IMR-90 (cell line): ENCODE data around the gene KRTAP21-3. TPM values are rescaled to one million over a fixed set of nuclear protein-coding genes. Genes with fewer than 3 reads are reported as not detected.

ENCODE experiments used
- ATAC-seq: fragments of 200-7000 bp; cut with Tn5 transposase; 2 replicates; pipeline ENCODE4 v1.9.1; 2020; ENCODE audit warnings: low read depth, mild to moderate bottlenecking, moderate library complexity
- BruUV-seq: library from RNA; stranded (reverse); fragments of 400-500 nt; replicated peaks from 2 replicates; lab custom pipeline; 2021; lab: Mats Ljungman, UMichigan
- CTCF ChIA-PET: fragments of 300-600 bp; formaldehyde crosslinking; extraction: SDS; loops from one replicate; lab custom pipeline; 2021; ENCODE audit warnings: antibody characterized with exemption; lab: Yijun Ruan, JAX
- POLR2A ChIA-PET: fragments of 300-600 bp; sonication (Branson Sonifier 250); formaldehyde crosslinking; loops from one replicate; lab custom pipeline; 2022; ENCODE audit warnings: antibody characterized with exemption; ENCODE audit not compliant: unreplicated experiment; lab: Charles Lee
- DNase-seq: peaks from one replicate; pipeline ENCODE4 v3.0.0; 2013
- H2AFZ ChIP-seq: replicated peaks from 2 replicates; pipeline ENCODE3; 2013; ENCODE audit warnings: low read length, mild to moderate bottlenecking; ENCODE audit not compliant: poor library complexity
- H2AK5ac ChIP-seq: 2 replicates; pipeline ENCODE4 v1.6.1; 2013; ENCODE audit warnings: low read depth, low read length, inconsistent platforms
- H2AK9ac ChIP-seq: replicated peaks from 2 replicates; pipeline ENCODE3; 2013; ENCODE audit warnings: mild to moderate bottlenecking, low read depth, low read length, moderate library complexity; ENCODE audit not compliant: poor library complexity
- H2BK120ac ChIP-seq: 2 replicates; pipeline ENCODE4 v1.6.1; 2013; ENCODE audit warnings: low read depth, low read length, inconsistent platforms
- H2BK15ac ChIP-seq: 3 replicates; pipeline ENCODE4 v1.6.1; 2013; ENCODE audit warnings: low read depth, low read length, inconsistent platforms
- H2BK20ac ChIP-seq: 2 replicates; pipeline ENCODE4 v1.6.1; 2013; ENCODE audit warnings: low read depth, mild to moderate bottlenecking, inconsistent platforms, low read length, moderate library complexity
- H2BK5ac ChIP-seq: 2 replicates; pipeline ENCODE4 v1.6.1; 2013; ENCODE audit warnings: mild to moderate bottlenecking, low read depth, low read length, inconsistent platforms; ENCODE audit not compliant: poor library complexity, severe bottlenecking
- H3K14ac ChIP-seq: replicated peaks from 2 replicates; pipeline ENCODE4 v1.6.1; 2013; ENCODE audit warnings: low read depth, low read length, inconsistent platforms
- H3K18ac ChIP-seq: 2 replicates; pipeline ENCODE4 v1.6.1; 2013; ENCODE audit warnings: low read depth, low read length, control low read depth
- H3K23ac ChIP-seq: 2 replicates; pipeline ENCODE4 v1.6.1; 2013; ENCODE audit warnings: low read depth, low read length, inconsistent platforms
- H3K27ac ChIP-seq: 2 replicates; pipeline ENCODE4 v1.5.1; 2013; ENCODE audit warnings: mild to moderate bottlenecking, control low read depth, low read length; ENCODE audit not compliant: insufficient read depth
- H3K27me3 ChIP-seq: 2 replicates; pipeline ENCODE4 v1.6.1; 2013; ENCODE audit warnings: low read length; ENCODE audit not compliant: control insufficient read depth, insufficient read depth
- H3K36me3 ChIP-seq: 2 replicates; pipeline ENCODE4 v1.6.1; 2013; ENCODE audit warnings: low read length, mixed read lengths; ENCODE audit not compliant: control insufficient read depth, insufficient read depth
- H3K4ac ChIP-seq: 2 replicates; pipeline ENCODE4 v1.6.1; 2013; ENCODE audit warnings: low read depth, low read length, inconsistent platforms
- H3K4me1 ChIP-seq: 2 replicates; pipeline ENCODE4 v1.6.1; 2013; ENCODE audit warnings: low read length, mixed read lengths; ENCODE audit not compliant: control insufficient read depth, insufficient read depth
- H3K4me2 ChIP-seq: 2 replicates; pipeline ENCODE4 v1.6.1; 2013; ENCODE audit warnings: low read depth, mild to moderate bottlenecking, control low read depth, low read length, moderate library complexity
- H3K4me3 ChIP-seq: 2 replicates; pipeline ENCODE4 v1.5.1; 2013; ENCODE audit warnings: low read depth, mild to moderate bottlenecking, control low read depth, low read length, moderate library complexity; ENCODE audit not compliant: insufficient read depth
- H3K56ac ChIP-seq: 2 replicates; pipeline ENCODE4 v1.6.1; 2013; ENCODE audit warnings: low read length, inconsistent platforms; ENCODE audit not compliant: insufficient read depth; ENCODE audit errors: extremely low read depth
- H3K79me1 ChIP-seq, 2 experiments: 2 replicates each; pipeline ENCODE4 v1.6.1; 2013; ENCODE audit warnings: low read length in 2 of 2, inconsistent platforms in 1 of 2, low read depth in 1 of 2
- H3K9ac ChIP-seq: 2 replicates; pipeline ENCODE4 v1.6.1; 2013; ENCODE audit warnings: low read depth, low read length, control low read depth
- H3K9me1 ChIP-seq: 2 replicates; pipeline ENCODE4 v1.6.1; 2013; ENCODE audit warnings: low read length, inconsistent platforms; ENCODE audit not compliant: insufficient read depth
- H3K9me3 ChIP-seq: 2 replicates; pipeline ENCODE4 v1.6.1; 2013; ENCODE audit warnings: low read length; ENCODE audit not compliant: control insufficient read depth, insufficient read depth
- H4K20me1 ChIP-seq: 2 replicates; pipeline ENCODE4 v1.6.1; 2013; ENCODE audit warnings: low read length, inconsistent platforms; ENCODE audit not compliant: insufficient read depth
- H4K5ac ChIP-seq: 2 replicates; pipeline ENCODE4 v1.6.1; 2013; ENCODE audit warnings: mild to moderate bottlenecking, low read depth, low read length, control low read depth
- H4K8ac ChIP-seq, 2 experiments: 2 replicates each; pipeline ENCODE4 v1.6.1; 2013; ENCODE audit warnings: low read depth in 2 of 2, low read length in 2 of 2, control low read depth in 1 of 2, inconsistent platforms in 1 of 2
- H4K91ac ChIP-seq: 2 replicates; pipeline ENCODE4 v1.6.1; 2013; ENCODE audit warnings: low read depth, low read length, inconsistent platforms; ENCODE audit not compliant: insufficient read depth
- BHLHE40 ChIP-seq: fragments of 150-350 bp; IDR thresholded peaks from 2 replicates; pipeline ENCODE4 v1.6.1; 2016; ENCODE audit warnings: mild to moderate bottlenecking, low read depth, low read length
- CEBPB ChIP-seq: IDR thresholded peaks from 2 replicates; pipeline ENCODE4 v1.6.1; 2012; ENCODE audit warnings: low read depth, low read length, improper control_type of control experiment
- CHD1 ChIP-seq: IDR thresholded peaks from 2 replicates; pipeline ENCODE4 v1.6.1; 2012; ENCODE audit warnings: low read depth, low read length, improper control_type of control experiment
- ELK1 ChIP-seq: fragments of 150-350 bp; IDR thresholded peaks from 2 replicates; pipeline ENCODE4 v1.6.1; 2016; ENCODE audit warnings: low read depth, mild to moderate bottlenecking, low read length, moderate library complexity, borderline replicate concordance
- FOS ChIP-seq: fragments of 150-350 bp; IDR thresholded peaks from 2 replicates; pipeline ENCODE4 v1.6.1; 2016; ENCODE audit warnings: low read depth, low read length
- MAFK ChIP-seq: IDR thresholded peaks from 2 replicates; pipeline ENCODE4 v1.6.1; 2012; ENCODE audit warnings: low read depth, low read length, improper control_type of control experiment
- MAZ ChIP-seq: IDR thresholded peaks from 2 replicates; pipeline ENCODE4 v1.6.1; 2012; ENCODE audit warnings: low read depth, mild to moderate bottlenecking, low read length, improper control_type of control experiment, moderate library complexity, borderline replicate concordance
- MXI1 ChIP-seq: IDR thresholded peaks from 2 replicates; pipeline ENCODE4 v1.6.1; 2012; ENCODE audit warnings: low read depth, mild to moderate bottlenecking, low read length, moderate library complexity, borderline replicate concordance
- NFE2L2 ChIP-seq: fragments of 150-350 bp; IDR thresholded peaks from 2 replicates; pipeline ENCODE4 v1.6.1; 2016; ENCODE audit warnings: low read depth, mild to moderate bottlenecking, low read length
- POLR2A ChIP-seq: IDR thresholded peaks from 2 replicates; pipeline ENCODE4 v1.6.1; 2012; ENCODE audit warnings: mild to moderate bottlenecking, low read depth, low read length
- RAD21 ChIP-seq: IDR thresholded peaks from 2 replicates; pipeline ENCODE4 v1.6.1; 2012; ENCODE audit warnings: low read length, improper control_type of control experiment
- RCOR1 ChIP-seq: IDR thresholded peaks from 2 replicates; pipeline ENCODE4 v1.6.1; 2012; ENCODE audit warnings: mild to moderate bottlenecking, low read length, improper control_type of control experiment; ENCODE audit not compliant: insufficient replicate concordance
- RFX5 ChIP-seq: IDR thresholded peaks from 2 replicates; pipeline ENCODE4 v1.8.0; 2012; ENCODE audit warnings: low read depth, mild to moderate bottlenecking, low read length, moderate library complexity
- SMC3 ChIP-seq: fragments of 150-350 bp; IDR thresholded peaks from 2 replicates; pipeline ENCODE4 v1.6.1; 2016; ENCODE audit warnings: low read depth, mild to moderate bottlenecking, antibody characterized with exemption, low read length, moderate library complexity
- WGBS, 2 experiments: methylation state at CpG; one replicate each; pipeline versions ENCODE4 v1.1.5 to v1.1.7; 2013; ENCODE audit warnings: missing lambda C conversion rate in 2 of 2; ENCODE audit not compliant: insufficient read length in 1 of 2; ENCODE audit errors: extremely low coverage in 2 of 2; 5-methylcytosine and 5-hydroxymethylcytosine counted together
- dilution Hi-C: fragments of 300-500 bp; cut with HindIII; formaldehyde crosslinking; loops from one replicate; pipeline ENCODE4 v1.14.3; 2018; ENCODE audit warnings: low sequenced_read_pairs; ENCODE audit not compliant: unreplicated experiment
- in situ Hi-C: fragments of 300-500 bp; cut with MboI; formaldehyde crosslinking; loops from 3 replicates; pipeline ENCODE4 v1.14.3; 2019; ENCODE audit warnings: low sequenced_read_pairs, inconsistent platforms, mixed read lengths
- intact Hi-C: fragments of 100-400 bp; cut with micrococcal nuclease; formaldehyde crosslinking; loops from 2 replicates; pipeline ENCODE4 v1.10.0; 2022
- polyA plus RNA-seq, 3 experiments: library from polyadenylated mRNA; depleted of rRNA; stranded (reverse); fragments of >200 nt; gene quantifications; 2 replicates each; pipeline ENCODE4 v1.2.3, GENCODE V29; 2012; ENCODE audit warnings: low replicate concordance in 1 of 3
- total RNA-seq: library from RNA; depleted of rRNA; stranded (reverse); fragments of >200 nt; gene quantifications from 2 replicates; pipeline ENCODE4 v1.2.3, GENCODE V29; 2012
- TF ChIP-seq, protein P1 (sequence below): conservative IDR thresholded peaks from 2 replicates; pipeline ENCODE4 v1.5.1; 2012; ENCODE audit warnings: mild to moderate bottlenecking, low read depth, low read length, improper control_type of control experiment
- TF ChIP-seq, protein P2 (sequence below): fragments of 150-350 bp; IDR thresholded peaks from 2 replicates; pipeline ENCODE4 v1.6.1; 2017; ENCODE audit warnings: mild to moderate bottlenecking, antibody characterized with exemption, low read length, low read depth

KRTAP21-3 gene
- total and polyA plus RNA-seq, 2 of the 4 experiments (the other 2 are of a cell fraction): not detected

DNA sequence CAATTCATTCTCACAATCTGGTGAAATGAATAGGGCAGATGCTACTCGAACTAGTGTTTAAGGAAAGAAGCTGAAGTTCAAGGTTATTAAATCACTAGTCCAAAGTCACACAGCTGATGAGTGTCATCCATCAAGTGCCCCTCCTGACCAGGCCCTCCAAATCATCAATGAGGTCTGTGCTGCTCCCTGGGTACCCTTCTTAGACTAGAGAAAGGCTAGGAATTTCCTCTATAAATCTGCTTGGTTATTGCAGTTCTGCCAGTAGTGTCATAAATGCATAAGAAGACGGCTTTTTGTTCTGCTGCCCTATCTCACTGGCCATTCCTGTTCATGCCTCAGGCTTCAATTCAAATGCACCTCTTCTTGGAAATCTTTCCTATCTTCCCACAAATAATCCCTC is 42.2 kb upstream of the KRTAP21-3 start:
- no peak for ATAC-seq
- POLR2A ChIA-PET: no interaction called here

More for the DNA sequence above, 42.2 kb upstream of the KRTAP21-3 start:
- WGBS, 2 experiments: no CpG with 5 or more reads among the region's 2 CpGs
- BruUV-seq: no TSS peak
- dilution Hi-C loops (no loop called here), intact Hi-C loops (no loop called here), in situ Hi-C loops (no loop called here)
- Histone ChIP-seq H3K27ac (no peak overlapping the region), H3K9me3 (peaks cover 14% of the 10 kb centered on the region), H2BK120ac (no peak overlapping the region), H3K4ac (no peak overlapping the region), H3K27me3 (no peaks in the 10 kb centered on the region), H3K9ac (no peak overlapping the region), H3K36me3 (no peaks in the 10 kb centered on the region), H3K18ac (no peak overlapping the region), H3K14ac (no peak overlapping the region), H3K23ac (no peak overlapping the region), H3K4me3 (no peak overlapping the region), H4K91ac (no peak overlapping the region), H3K4me2 (no peak overlapping the region), H2AK9ac (no peak overlapping the region), H2BK20ac (no peak overlapping the region), H3K4me1 (no peaks in the 10 kb centered on the region), H2AK5ac (no peak overlapping the region), H4K20me1 (no peaks in the 10 kb centered on the region), H2BK15ac (no peak overlapping the region), H4K5ac (no peak overlapping the region), H3K9me1 (no peaks in the 10 kb centered on the region), H2AFZ (no peak overlapping the region), H4K8ac (no peak overlapping the region), H3K56ac (no peak overlapping the region), H2BK5ac (no peak overlapping the region), H3K79me1 (no peaks in the 10 kb centered on the region)
- CTCF ChIA-PET: no interaction called here
- TF ChIP-seq MAZ (no peak), NFE2L2 (no peak), CEBPB (no peak), CHD1 (no peak), POLR2A (no peak), MXI1 (no peak), MAFK (no peak), RAD21 (no peak), RCOR1 (no peak), BHLHE40 (no peak), ELK1 (no peak), FOS (no peak), RFX5 (no peak), SMC3 (no peak)
- TF ChIP-seq, protein P1, sequence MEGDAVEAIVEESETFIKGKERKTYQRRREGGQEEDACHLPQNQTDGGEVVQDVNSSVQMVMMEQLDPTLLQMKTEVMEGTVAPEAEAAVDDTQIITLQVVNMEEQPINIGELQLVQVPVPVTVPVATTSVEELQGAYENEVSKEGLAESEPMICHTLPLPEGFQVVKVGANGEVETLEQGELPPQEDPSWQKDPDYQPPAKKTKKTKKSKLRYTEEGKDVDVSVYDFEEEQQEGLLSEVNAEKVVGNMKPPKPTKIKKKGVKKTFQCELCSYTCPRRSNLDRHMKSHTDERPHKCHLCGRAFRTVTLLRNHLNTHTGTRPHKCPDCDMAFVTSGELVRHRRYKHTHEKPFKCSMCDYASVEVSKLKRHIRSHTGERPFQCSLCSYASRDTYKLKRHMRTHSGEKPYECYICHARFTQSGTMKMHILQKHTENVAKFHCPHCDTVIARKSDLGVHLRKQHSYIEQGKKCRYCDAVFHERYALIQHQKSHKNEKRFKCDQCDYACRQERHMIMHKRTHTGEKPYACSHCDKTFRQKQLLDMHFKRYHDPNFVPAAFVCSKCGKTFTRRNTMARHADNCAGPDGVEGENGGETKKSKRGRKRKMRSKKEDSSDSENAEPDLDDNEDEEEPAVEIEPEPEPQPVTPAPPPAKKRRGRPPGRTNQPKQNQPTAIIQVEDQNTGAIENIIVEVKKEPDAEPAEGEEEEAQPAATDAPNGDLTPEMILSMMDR: no peak
- TF ChIP-seq, protein P2, sequence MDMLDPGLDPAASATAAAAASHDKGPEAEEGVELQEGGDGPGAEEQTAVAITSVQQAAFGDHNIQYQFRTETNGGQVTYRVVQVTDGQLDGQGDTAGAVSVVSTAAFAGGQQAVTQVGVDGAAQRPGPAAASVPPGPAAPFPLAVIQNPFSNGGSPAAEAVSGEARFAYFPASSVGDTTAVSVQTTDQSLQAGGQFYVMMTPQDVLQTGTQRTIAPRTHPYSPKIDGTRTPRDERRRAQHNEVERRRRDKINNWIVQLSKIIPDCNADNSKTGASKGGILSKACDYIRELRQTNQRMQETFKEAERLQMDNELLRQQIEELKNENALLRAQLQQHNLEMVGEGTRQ: no peak
- DNase-seq: no peak
